ENCODE measurements around the gene GSTP1. TPM values are rescaled to one million over a fixed set of nuclear protein-coding genes. Genes with fewer than 3 reads are reported as not detected.
A peak's percentile ranks its signal among the peaks of the same experiment; 100 is the strongest.

The GSTP1 gene
- total and polyA plus RNA-seq, 12 donors: 249 to 642 (median 332) TPM

- Histone ChIP-seq H3K4me3 (peak overlapping the region; percentile 16 to 80 (median 64)), H3K27ac (peak overlapping the region; percentile 16 to 98 (median 92)), H3K9me3 (no peaks in the 10 kb centered on the region), H3K27me3 (no peaks in the 10 kb centered on the region), H3K4me1 (peaks cover 0 to 30% (median 19%) of the 10 kb centered on the region in 9 donors), H3K36me3 (no peaks in the 10 kb centered on the region)
- peak in 3 of 9 donors; percentile 2 to 16 (median 3) for TF ChIP-seq CTCF (IDR thresholded peaks at IDR 0.05)
- intact Hi-C loops (cut with DNase I): loop anchor here in 4 of 10 donors (2.0 to 10.0 kb wide), 3 partner anchors 24 to 174 kb away; partner anchors contain the start of gene NDUFV1 (in 1 of the 4)
- WGBS, 2 donors: 57 to 60% methylated on average over 16 of the region's 16 CpGs
- ATAC-seq: no peak
- DNase-seq: no peak
Observed at GRCh38 chr11:67630943-67631331, 47.3 kb downstream of the GSTP1 start.

GRCh38 chr11:67631411-67631810 lies 47.8 kb downstream of the GSTP1 start:
- Histone ChIP-seq H3K4me3 (no peak overlapping the region), H3K4me1 (peaks cover 0 to 30% (median 19%) of the 10 kb centered on the region in 9 donors), H3K27me3 (no peaks in the 10 kb centered on the region), H3K36me3 (no peaks in the 10 kb centered on the region), H3K9me3 (no peaks in the 10 kb centered on the region), H3K27ac (peak overlapping the region in 8 of 10 donors; percentile 83 to 98 (median 95))
- DNase-seq: peak in 1 of 2 donors; percentile 19
- intact Hi-C loops (cut with DNase I): loop anchor here in 4 of 10 donors (2.0 to 10.0 kb wide), 3 partner anchors 25 to 173 kb away; partner anchors contain the start of gene NDUFV1 (in 1 of the 4)
- no peak for ATAC-seq
- 82 to 84% methylated on average over 7 of the region's 7 CpGs for WGBS, 2 donors
- no peak for TF ChIP-seq CTCF (IDR thresholded peaks at IDR 0.05)

GRCh38 chr11:67631853-67632174 lies 48.2 kb downstream of the GSTP1 start:
- WGBS, 2 donors: 95 to 97% methylated on average over 2 of the region's 2 CpGs
- H3K4me1 ChIP-seq: peaks cover 0 to 30% (median 19%) of the 10 kb centered on the region in 9 donors
- TF ChIP-seq CTCF (IDR thresholded peaks at IDR 0.05): no peak
- ATAC-seq: no peak
- no peaks in the 10 kb centered on the region for H3K9me3 ChIP-seq
- peak overlapping the region in 5 of 10 donors; percentile 28 to 85 (median 49) for H3K27ac ChIP-seq
- intact Hi-C loops (cut with DNase I): loop anchor here in 4 of 10 donors (2.0 to 10.0 kb wide), 3 partner anchors 25 to 173 kb away; partner anchors contain the start of gene NDUFV1 (in 1 of the 4)
- H3K4me3 ChIP-seq: no peak overlapping the region
- H3K36me3 ChIP-seq: no peaks in the 10 kb centered on the region
- no peaks in the 10 kb centered on the region for H3K27me3 ChIP-seq
- DNase-seq: no peak

GRCh38 chr11:67632175-67632981 lies 48.8 kb downstream of the GSTP1 start:
- 76% methylated on average over 12 of the region's 12 CpGs for WGBS, 2 donors
- peak in 1 of 8 donors; percentile 6 for ATAC-seq
- H3K9me3 ChIP-seq: no peaks in the 10 kb centered on the region
- intact Hi-C loops (cut with DNase I): loop anchor here in 1 of 10 donors (10.0 kb wide), 1 partner anchor 172 kb away; no protein-coding TSS in a partner anchor
- peaks cover 0 to 30% (median 19%) of the 10 kb centered on the region in 9 donors for H3K4me1 ChIP-seq
- H3K27me3 ChIP-seq: no peaks in the 10 kb centered on the region
- peak overlapping the region in 5 of 10 donors; percentile 28 to 51 (median 39) for H3K27ac ChIP-seq
- no peak for TF ChIP-seq CTCF (IDR thresholded peaks at IDR 0.05)
- no peaks in the 10 kb centered on the region for H3K36me3 ChIP-seq
- no peak overlapping the region for H3K4me3 ChIP-seq
- DNase-seq: peak in 1 of 2 donors; percentile 57

Data from heart right ventricle (tissue), 16 donors.